Tibial nerve (tissue), 4 donors: ENCODE results near the gene PI4K2B.
"Not testable (repeated sequence)": the region's sequence is repeated elsewhere in the genome, so short reads cannot be mapped to it uniquely, and the experiment has no call there.

Experiments used
- CTCF ChIP-seq, 5 experiments: fragments of 200-600 bp in 3 of 5; fragments of 450-650 bp in 2 of 5; sonication (generic) in 3 of 5; IDR thresholded peaks; one replicate each; pipeline ENCODE4 v1.5.1; 2016 to 2019; ENCODE audit warnings: antibody characterized with exemption in 5 of 5, mild to moderate bottlenecking in 3 of 5, moderate library complexity in 2 of 5
- EP300 ChIP-seq, 2 donors: sonication (generic); formaldehyde crosslinking; IDR thresholded peaks; one replicate each; pipeline ENCODE4 v1.6.1; 2017; ENCODE audit warnings: antibody characterized with exemption in 2 of 2, mild to moderate bottlenecking in 1 of 2
- POLR2A ChIP-seq, 2 donors: fragments of 450-650 bp; IDR thresholded peaks; one replicate each; pipeline ENCODE4 v1.6.1; 2017; ENCODE audit warnings: antibody characterized with exemption in 2 of 2, mild to moderate bottlenecking in 2 of 2, moderate library complexity in 2 of 2

- not testable (repeated sequence) for TF ChIP-seq CTCF, POLR2A, EP300 (IDR thresholded peaks at IDR 0.05)
Observed at GRCh38 chr4:25249494-25249893, 15.7 kb downstream of the PI4K2B start.
